GM21786 (cell line): Measurements from ENCODE around the gene PRAMEF11.
"Not testable (repeated sequence)": the region's sequence is repeated elsewhere in the genome, so short reads cannot be mapped to it uniquely, and the experiment has no call there.

ENCODE experiments used
- ATAC-seq: cut with Tn5 transposase; IDR thresholded peaks from one replicate; pipeline ENCODE4 v1.9.1; 2021; ENCODE audit not compliant: unreplicated experiment

Gene PRAMEF11

GRCh38 chr1:12831310-12831709, at the start of gene PRAMEF11:
Gene PRAMEF11 (minus strand): TSS chr1:12831410. CDS start chr1:12828789, 2,621 bp downstream.
- not testable (repeated sequence) for ATAC-seq

- ATAC-seq: not testable (repeated sequence)
Observed at GRCh38 chr1:12878453-12878852, 47.2 kb upstream of the PRAMEF11 start.

- not testable (repeated sequence) for ATAC-seq
Observed at GRCh38 chr1:12863131-12863880, 32.1 kb upstream of the PRAMEF11 start.

GRCh38 chr1:12856786-12857185, 25.6 kb upstream of the PRAMEF11 start, which contains the start of gene PRAMEF2:
Gene PRAMEF2 (plus strand): TSS chr1:12857086. CDS start chr1:12859010, 1,924 bp downstream.
- ATAC-seq: not testable (repeated sequence)

DNA sequence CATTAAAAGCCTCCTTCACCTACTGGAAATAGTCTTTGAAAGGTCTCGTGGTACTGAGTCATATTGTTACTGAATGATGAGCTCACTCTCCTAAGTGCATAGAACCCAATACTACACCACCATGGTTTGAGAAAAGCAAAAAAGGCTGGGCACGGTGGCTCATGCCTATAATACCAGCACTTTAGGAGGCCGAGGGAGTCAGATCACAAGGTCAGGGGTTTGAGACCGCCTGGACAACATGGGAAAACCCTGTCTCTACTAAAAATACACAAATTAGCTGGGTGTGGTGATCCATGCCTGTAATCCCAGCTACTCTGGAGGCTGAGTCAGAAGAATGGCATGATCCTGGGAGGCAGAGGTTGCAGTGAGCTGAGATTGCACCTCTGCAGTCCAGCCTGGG, 20.6 kb upstream of the PRAMEF11 start:
- ATAC-seq: no peak

DNA sequence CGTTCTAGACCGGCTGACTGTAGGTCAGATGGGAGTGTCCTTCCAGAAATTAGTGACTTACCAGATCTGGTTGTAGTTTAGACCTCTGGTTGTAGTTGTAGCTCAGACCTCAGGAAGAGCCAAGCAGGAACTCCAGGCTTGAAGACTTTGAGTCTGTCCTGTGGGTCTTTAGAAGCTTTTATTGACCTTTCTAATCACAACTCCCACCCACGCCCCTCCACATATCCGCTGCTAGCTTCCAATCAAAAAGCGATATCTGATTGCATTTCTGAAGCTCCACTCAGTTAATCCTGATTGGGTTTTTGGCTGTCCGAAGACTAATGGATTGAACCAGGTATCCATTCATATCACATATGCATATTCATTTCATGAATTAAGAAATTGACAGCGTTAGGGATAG, 17.4 kb upstream of the PRAMEF11 start, which contains the start of gene HNRNPCL1:
TSS of gene HNRNPCL1 (minus strand) at position 101 of the 400 bp plus-strand sequence. CDS start 431 bp downstream, outside the sequence.
- ATAC-seq: not testable (repeated sequence)

DNA sequence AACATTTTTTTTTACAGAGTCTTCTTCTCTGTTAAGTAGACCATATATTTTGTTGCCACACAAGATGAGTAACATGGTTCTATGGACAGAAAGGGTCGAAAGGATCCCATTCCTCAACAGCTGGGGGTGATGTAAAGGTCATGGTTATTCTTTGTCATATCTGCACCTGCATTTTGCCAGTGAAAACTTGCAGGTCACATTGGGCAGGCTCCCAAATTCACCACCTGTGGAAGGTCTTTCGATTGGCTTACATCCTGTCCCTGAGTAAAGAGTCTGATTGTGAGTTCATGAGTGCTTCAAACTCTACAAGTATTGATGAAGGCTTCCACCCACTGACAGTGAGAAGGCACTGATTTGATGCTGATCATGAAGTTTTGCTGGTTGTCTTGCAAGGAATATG, 2.0 kb upstream of the PRAMEF11 start:
- not testable (repeated sequence) for ATAC-seq

DNA sequence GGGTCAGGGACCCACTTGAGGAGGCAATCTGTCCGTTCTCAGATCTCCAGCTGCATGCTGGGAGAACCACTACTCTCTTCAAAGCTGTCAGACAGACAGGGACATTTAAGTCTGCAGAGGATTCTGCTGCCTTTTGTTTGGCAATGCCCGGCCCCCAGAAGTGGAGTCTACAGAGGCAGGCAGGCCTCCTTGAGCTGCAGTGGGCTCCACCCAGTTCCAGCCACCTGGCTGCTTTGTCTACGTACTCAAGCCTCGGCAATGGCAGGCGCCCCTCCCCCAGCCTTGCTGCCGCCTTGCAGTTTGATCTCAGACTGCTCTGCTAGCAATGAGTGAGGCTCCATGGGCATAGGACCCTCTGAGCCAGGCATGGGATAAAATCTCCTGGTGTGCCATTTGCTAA, 12.1 kb downstream of the PRAMEF11 start:
- not testable (repeated sequence) for ATAC-seq

DNA sequence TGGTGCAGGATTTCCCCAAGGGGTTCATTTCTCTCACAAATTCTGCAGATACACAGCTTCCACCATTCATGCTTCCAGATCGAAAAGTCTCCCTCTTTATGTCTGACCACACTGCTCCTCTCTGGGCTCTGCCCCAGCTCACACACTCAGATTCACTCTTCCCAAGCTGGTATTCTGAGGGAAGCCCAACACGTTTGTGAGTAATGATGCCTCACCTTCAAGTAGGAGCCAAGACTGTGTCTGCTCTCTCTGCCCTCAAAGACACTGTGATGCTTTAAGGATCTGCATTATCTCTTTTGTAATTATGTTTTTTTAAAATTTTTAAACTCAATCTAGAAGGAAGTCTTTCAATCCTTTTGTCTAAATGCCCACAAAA, 19.8 kb downstream of the PRAMEF11 start:
- ATAC-seq: no peak

- no peak for ATAC-seq
Observed at GRCh38 chr1:12810691-12811408, 20.4 kb downstream of the PRAMEF11 start.

- no peak for ATAC-seq
Observed at GRCh38 chr1:12809933-12810332, 21.3 kb downstream of the PRAMEF11 start.

GRCh38 chr1:12799730-12800129, 31.5 kb downstream of the PRAMEF11 start:
- no peak for ATAC-seq

GRCh38 chr1:12798911-12799310, 32.3 kb downstream of the PRAMEF11 start:
- no peak for ATAC-seq

DNA sequence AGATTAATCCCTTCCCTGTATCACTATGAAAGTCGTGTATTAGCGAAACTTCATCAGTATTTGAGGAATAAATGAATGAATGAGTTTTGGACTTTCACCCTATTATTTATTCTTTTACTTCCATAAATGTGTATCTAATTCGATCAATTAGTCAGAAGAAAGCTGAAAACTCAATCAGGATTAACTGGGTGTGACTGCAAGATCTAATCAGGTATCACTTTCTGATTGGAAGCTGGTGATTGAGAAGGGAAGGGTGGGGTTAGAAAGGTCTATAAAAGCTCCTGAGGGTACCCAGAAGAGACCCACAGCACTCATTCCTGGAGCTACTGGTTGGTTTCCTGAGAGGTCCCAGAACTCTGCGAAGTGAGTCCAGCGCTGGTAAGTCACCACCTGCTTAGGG, 40.1 kb downstream of the PRAMEF11 start, which contains the start of gene PRAMEF1:
TSS of gene PRAMEF1 (plus strand) at position 301 of the 400 bp plus-strand sequence. CDS start 1,831 bp downstream, outside the sequence.
- ATAC-seq: not testable (repeated sequence)

GRCh38 chr1:12784729-12785128, 46.5 kb downstream of the PRAMEF11 start:
- ATAC-seq: not testable (repeated sequence)

DNA sequence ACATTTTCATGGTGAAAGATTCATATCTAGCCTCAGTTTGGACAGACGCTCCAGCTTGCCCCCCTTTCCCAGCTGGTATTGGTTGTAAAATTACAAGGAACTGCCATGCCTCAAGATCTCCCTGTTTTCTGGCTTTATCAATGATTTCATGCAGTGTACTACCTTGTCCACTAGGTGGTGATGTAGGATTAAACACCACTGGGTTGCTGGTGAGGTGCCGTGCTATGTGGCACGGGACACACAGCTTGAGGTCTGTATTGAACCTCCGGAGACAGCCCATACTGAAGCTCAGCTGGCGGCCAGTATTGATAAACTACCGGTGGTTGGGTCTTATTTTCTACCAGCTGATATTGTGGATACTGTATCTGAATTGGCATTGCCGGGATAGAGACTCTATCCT, 47.4 kb downstream of the PRAMEF11 start:
- not testable (repeated sequence) for ATAC-seq

DNA sequence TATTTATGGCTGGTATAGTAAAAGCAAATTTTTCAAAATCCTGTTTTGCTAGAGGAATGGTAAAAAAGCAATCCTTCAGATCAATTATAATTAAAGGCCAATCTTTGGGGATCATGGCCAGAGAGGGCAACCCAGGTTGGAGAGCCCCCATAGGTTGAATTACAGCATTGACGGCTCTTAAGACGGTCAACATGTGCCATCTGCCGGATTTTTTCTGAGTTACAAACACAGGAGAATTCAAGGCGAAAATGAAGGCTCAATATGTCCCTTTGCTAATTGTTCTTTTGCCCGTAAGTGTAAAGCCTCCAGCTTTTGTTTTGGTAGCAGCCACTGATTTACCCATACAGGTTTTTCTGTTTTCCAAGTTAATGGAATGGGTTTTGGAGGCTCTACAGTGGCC, 49.7 kb downstream of the PRAMEF11 start:
- not testable (repeated sequence) for ATAC-seq

DNA sequence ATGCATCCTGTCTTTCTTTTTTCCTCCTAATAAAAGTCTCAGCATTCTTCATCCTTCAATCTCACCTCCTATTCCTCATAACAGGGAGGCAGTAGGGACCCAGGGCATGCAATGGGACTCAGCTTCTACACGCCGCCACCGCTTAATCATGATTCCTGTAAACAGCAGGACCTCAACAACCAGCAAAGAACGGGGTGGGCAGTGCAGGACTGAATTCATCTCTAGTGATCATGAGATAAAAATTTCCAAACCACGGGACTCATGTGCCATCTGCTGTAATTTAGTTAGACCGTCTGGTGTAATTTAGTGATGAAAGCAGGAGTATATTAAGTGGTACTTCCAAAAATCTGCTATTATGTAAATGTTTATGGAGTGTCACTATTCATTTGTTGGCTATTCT, 52.3 kb downstream of the PRAMEF11 start:
- no peak for ATAC-seq

GRCh38 chr1:12778061-12778460, 53.1 kb downstream of the PRAMEF11 start:
- no peak for ATAC-seq

DNA sequence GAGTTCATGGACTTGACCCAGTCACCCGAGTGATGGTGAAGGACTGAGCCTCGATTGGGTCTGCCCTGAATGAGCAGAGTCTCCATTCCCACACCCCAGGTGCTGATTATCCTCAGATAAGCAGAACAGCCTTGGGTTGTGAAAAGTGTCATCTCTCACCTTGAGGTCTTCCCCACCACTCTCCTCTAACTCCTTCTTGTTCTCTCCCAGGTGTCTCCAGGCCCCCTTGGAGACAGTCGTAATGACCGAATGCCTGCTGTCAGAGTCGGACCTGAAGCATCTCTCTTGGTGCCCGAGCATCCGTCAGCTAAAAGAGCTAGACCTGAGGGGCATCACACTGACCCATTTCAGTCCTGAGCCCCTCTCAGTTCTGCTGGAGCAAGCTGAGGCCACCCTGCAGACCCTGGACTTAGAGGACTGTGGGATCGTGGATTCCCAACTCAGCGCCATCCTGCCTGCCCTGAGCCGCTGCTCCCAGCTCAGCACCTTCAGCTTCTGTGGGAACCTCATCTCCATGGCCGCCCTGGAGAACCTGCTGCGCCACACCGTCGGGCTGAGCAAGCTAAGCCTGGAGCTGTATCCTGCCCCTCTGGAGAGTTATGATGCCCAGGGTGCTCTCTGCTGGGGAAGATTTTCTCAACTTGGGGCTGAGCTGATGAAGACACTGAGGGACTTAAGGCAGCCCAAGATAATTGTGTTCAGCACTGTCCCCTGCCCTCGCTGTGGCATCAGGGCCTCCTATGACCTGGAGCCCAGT, 54.2 kb downstream of the PRAMEF11 start:
- ATAC-seq: no peak

GRCh38 chr1:12775443-12775842, 55.8 kb downstream of the PRAMEF11 start:
- ATAC-seq: no peak
